Ascending aorta (tissue), 2 donors: Measurements from ENCODE around the gene PPP2R1B. TPM values are rescaled to one million over a fixed set of nuclear protein-coding genes. Genes with fewer than 3 reads are reported as not detected.

Experiments
- DNase-seq, 2 donors: peaks; one replicate each; pipeline ENCODE4 v3.0.0-alpha.2; 2019; ENCODE audit warnings: low spot score in 2 of 2
- H3K27ac ChIP-seq, 2 donors: fragments of 200-600 bp; sonication (generic); one replicate each; pipeline ENCODE4 v1.5.1; 2016 to 2017; ENCODE audit warnings: mild to moderate bottlenecking in 1 of 2
- H3K27me3 ChIP-seq: fragments of 200-600 bp; sonication (generic); one replicate; pipeline ENCODE4 v1.5.1; 2017
- H3K36me3 ChIP-seq, 2 donors: fragments of 200-600 bp; sonication (generic); one replicate each; pipeline ENCODE4 v1.5.1; 2016
- H3K4me1 ChIP-seq, 2 donors: fragments of 200-600 bp; sonication (generic); one replicate each; pipeline ENCODE4 v1.5.1; 2016 to 2017; ENCODE audit warnings: mild to moderate bottlenecking in 1 of 2
- H3K4me3 ChIP-seq, 2 donors: fragments of 200-600 bp; sonication (generic); one replicate each; pipeline ENCODE4 v1.5.1; 2016 to 2017; ENCODE audit warnings: mild to moderate bottlenecking in 1 of 2
- H3K9me3 ChIP-seq, 2 donors: fragments of 200-600 bp; sonication (generic); one replicate each; pipeline ENCODE4 v1.5.1; 2016
- intact Hi-C: fragments of 100-400 bp; cut with DNase I; formaldehyde crosslinking; loops from one replicate; pipeline ENCODE4 v1.15.1; 2023
- total RNA-seq: library from RNA; depleted of rRNA; stranded (reverse); fragments of >200 nt; gene quantifications from one replicate; pipeline ENCODE4 v1.1.0, GENCODE V29; 2016
- TF ChIP-seq, protein P1 (sequence below), 3 experiments: fragments of 200-600 bp in 2 of 3; fragments of 450-650 bp in 1 of 3; sonication (generic) in 2 of 3; IDR thresholded peaks; one replicate each; pipeline ENCODE4 v1.5.1; 2016 to 2019; ENCODE audit warnings: antibody characterized with exemption in 3 of 3, mild to moderate bottlenecking in 1 of 3, moderate library complexity in 1 of 3

The PPP2R1B gene
- total RNA-seq, 1 donor from 2014 or later: 7.7 TPM

DNA sequence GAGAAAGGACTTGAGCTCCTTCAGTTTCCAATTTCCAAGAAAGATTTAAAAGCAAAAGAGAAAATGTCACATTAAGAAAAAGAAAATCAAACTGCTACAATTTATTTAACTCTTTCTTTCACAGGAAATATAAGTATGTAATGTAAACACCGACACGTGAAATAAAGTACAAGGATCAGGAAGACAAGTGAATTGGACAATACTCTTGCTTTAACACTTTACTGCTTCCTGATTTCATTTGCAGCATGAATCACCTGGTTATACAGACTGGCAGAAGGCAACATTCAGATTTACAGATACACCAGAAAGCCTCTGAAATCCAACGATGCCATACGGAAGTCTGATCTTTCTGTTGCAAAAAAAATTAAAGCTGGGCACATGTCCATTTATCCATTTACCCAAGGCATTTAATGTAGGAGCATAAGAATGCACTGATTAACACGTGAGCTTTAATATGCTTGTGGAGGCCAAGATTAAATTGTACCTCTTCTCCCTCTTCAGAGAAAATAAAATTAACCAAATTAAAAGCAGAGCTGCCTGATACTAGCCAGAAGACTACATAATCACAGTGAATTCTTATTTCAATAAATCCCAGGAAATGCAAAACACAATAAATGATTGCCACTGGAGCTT, 16.0 kb upstream of the PPP2R1B start:
- no peaks in the 10 kb centered on the region for H3K4me1 ChIP-seq
- no peaks in the 10 kb centered on the region for H3K9me3 ChIP-seq
- TF ChIP-seq, protein P1, sequence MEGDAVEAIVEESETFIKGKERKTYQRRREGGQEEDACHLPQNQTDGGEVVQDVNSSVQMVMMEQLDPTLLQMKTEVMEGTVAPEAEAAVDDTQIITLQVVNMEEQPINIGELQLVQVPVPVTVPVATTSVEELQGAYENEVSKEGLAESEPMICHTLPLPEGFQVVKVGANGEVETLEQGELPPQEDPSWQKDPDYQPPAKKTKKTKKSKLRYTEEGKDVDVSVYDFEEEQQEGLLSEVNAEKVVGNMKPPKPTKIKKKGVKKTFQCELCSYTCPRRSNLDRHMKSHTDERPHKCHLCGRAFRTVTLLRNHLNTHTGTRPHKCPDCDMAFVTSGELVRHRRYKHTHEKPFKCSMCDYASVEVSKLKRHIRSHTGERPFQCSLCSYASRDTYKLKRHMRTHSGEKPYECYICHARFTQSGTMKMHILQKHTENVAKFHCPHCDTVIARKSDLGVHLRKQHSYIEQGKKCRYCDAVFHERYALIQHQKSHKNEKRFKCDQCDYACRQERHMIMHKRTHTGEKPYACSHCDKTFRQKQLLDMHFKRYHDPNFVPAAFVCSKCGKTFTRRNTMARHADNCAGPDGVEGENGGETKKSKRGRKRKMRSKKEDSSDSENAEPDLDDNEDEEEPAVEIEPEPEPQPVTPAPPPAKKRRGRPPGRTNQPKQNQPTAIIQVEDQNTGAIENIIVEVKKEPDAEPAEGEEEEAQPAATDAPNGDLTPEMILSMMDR (IDR thresholded peaks at IDR 0.05): no peak
- H3K27me3 ChIP-seq: no peaks in the 10 kb centered on the region
- intact Hi-C loops: no loop called here
- peaks cover 18 to 33% of the 10 kb centered on the region in 2 donors for H3K36me3 ChIP-seq
- H3K27ac ChIP-seq: no peak overlapping the region
- DNase-seq: no peak
- H3K4me3 ChIP-seq: no peak overlapping the region

DNA sequence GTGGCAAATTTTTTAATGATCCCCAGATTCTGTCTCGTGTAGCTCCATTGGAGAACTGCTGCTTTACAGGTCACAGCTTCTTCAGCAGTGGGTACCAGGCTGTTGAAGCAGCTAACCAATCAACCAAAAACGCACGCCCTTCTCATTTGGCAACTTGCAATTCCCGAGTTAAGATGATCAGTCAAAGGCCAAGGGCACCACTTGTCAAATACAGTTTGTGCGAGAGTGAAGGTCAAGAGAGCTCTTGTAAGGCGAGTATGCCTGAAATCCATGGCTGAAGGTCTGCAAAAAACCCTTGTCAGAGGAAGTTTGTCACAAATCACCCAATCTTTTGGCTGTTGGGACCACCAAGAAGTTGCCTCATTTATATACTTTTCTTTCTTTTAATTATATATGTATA, 12.9 kb upstream of the PPP2R1B start:
- TF ChIP-seq, protein P1 (IDR thresholded peaks at IDR 0.05): no peak
- no peaks in the 10 kb centered on the region for H3K27me3 ChIP-seq
- peaks cover 5 to 9% of the 10 kb centered on the region in 2 donors for H3K36me3 ChIP-seq
- H3K4me1 ChIP-seq: peaks cover 0 to 9% of the 10 kb centered on the region in 2 donors
- DNase-seq: no peak
- H3K4me3 ChIP-seq: no peak overlapping the region
- no peaks in the 10 kb centered on the region for H3K9me3 ChIP-seq
- intact Hi-C loops: loop anchor here (5.0 to 10.0 kb wide), 2 partner anchors 63 to 446 kb away; partner anchors contain the start of gene PTS
- no peak overlapping the region for H3K27ac ChIP-seq

DNA sequence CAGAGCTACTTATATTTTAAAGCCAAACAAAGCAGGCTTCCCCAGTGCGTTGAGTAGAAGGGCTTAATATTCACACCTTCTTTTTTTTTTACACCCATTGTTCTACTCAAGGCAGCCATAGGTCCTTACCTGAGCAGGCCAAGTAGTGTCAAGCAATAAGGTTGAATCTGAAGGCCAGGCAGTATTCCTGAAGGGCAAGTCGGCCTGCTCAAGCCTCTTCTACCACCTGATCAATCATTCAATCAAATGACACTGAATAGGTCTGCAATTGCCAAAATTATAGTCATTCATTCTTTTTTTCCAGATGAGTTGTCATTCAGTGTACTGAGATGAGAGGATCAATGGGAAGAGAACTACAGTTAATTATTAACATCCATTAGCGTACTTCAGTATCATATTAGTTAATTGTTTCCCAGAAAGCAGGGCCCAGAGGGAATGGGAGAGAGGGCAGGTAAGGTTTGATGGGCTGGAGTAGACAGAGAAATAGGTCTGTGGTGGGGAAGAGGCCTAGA, 11.9 kb upstream of the PPP2R1B start:
- Histone ChIP-seq H3K27me3 (no peaks in the 10 kb centered on the region), H3K4me3 (no peak overlapping the region), H3K27ac (no peak overlapping the region), H3K9me3 (no peaks in the 10 kb centered on the region), H3K4me1 (peaks cover 0 to 9% of the 10 kb centered on the region in 2 donors), H3K36me3 (peaks cover 1 to 4% of the 10 kb centered on the region in 2 donors)
- TF ChIP-seq, protein P1 (IDR thresholded peaks at IDR 0.05): no peak
- intact Hi-C loops: loop anchor here (5.0 to 10.0 kb wide), 2 partner anchors 64 to 447 kb away; partner anchors contain the start of gene PTS
- DNase-seq: no peak

DNA sequence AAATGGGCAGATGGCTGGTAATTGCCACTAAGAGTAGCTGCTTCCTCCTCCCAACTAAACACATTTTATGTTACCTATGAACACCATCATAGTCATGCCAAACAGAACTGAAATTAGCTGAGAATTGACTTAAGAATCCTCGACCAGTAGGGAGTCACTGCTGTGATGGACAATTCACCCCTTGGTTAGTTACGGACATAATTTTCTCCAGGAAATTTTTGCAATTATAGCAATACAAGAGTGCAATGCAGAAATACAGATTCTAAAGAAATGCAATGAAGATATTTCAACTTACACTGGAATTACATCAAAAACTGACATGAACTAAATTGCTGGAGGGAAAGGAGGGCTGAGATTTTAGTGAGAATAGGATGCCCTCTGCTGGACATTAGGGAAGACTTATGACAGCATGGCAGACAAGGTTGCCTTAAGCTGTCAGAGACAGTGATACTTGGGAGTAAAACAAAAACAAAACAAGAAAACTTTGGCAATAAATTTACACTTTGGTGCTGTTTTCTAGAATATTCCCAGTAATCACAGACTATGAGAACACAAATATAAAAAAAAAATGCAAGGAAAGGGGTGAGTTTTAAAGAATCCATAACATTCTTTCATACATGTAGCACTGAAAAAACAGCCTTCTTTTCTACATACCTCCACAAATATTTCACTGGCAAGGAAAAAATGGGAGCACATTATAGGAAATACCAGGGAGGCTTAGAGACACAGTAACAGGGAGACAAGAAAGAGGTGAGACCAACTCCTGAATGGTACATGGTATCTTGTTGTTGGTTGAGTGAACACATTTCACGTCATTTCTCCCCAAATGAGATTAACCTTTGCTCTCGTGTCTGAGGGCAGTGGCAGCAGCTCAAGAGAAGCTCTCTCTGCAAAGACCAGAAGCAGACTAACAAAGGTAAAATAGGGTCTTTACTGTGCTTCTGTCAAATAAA, 11.2 kb upstream of the PPP2R1B start:
- no peak overlapping the region for H3K4me3 ChIP-seq
- no peaks in the 10 kb centered on the region for H3K9me3 ChIP-seq
- intact Hi-C loops: loop anchor here (1.0 to 10.0 kb wide), 5 partner anchors 65 to 447 kb away; partner anchors contain the start of genes PTS and SIK2
- H3K27me3 ChIP-seq: no peaks in the 10 kb centered on the region
- H3K27ac ChIP-seq: peak overlapping the region in 1 of 2 donors; percentile 16
- TF ChIP-seq, protein P1 (IDR thresholded peaks at IDR 0.05): peak; percentile 69 to 76 (median 69)
- no peaks in the 10 kb centered on the region for H3K36me3 ChIP-seq
- DNase-seq: no peak
- H3K4me1 ChIP-seq: peaks cover 0 to 9% of the 10 kb centered on the region in 2 donors

DNA sequence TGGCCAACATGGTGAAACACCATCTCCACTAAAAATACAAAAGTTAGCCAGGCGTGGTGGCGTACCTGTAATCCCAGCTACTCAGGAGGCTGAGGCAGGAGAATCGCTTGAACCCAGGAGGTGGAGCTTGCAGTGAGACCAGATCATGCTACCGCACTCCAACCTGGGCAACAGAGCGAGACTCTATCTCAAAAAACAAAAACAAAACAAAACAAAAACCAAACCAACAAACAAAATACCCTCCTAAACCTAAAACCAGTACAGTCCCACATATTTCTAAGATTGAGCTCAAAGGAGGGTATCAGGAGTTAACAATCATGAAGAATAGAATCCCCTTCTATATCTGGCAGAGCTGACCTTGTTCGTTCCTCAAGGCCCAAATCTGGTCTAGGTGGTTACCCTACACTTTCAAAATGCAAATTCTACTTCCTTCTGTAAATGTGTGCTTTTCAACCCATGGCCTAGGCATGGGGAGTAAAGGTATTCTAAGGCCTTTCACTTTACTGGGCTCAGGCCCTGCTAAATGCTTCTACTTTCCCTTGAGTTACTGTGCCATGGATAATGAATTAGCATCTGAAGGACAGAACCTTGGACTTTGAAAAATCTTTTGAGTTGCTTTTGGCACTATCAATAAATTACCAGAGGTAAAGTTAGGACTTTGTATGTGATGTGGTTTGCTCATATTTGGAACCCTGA, 10.4 kb upstream of the PPP2R1B start:
- Histone ChIP-seq H3K4me3 (no peak overlapping the region), H3K27me3 (no peaks in the 10 kb centered on the region), H3K4me1 (peaks cover 0 to 9% of the 10 kb centered on the region in 2 donors), H3K9me3 (no peaks in the 10 kb centered on the region), H3K36me3 (no peaks in the 10 kb centered on the region), H3K27ac (peak overlapping the region in 1 of 2 donors; percentile 16)
- no peak for DNase-seq
- intact Hi-C loops: loop anchor here (1.0 to 10.0 kb wide), 5 partner anchors 66 to 448 kb away; partner anchors contain the start of genes PTS and SIK2
- TF ChIP-seq, protein P1 (IDR thresholded peaks at IDR 0.05): no peak
